Measurements from ENCODE around the gene USP47.

The USP47 gene

GRCh38 chr11:11967669-11968510 is 126.1 kb downstream of the USP47 start:
- DNase-seq (ENCODE audit: low spot score): no peak

DNA sequence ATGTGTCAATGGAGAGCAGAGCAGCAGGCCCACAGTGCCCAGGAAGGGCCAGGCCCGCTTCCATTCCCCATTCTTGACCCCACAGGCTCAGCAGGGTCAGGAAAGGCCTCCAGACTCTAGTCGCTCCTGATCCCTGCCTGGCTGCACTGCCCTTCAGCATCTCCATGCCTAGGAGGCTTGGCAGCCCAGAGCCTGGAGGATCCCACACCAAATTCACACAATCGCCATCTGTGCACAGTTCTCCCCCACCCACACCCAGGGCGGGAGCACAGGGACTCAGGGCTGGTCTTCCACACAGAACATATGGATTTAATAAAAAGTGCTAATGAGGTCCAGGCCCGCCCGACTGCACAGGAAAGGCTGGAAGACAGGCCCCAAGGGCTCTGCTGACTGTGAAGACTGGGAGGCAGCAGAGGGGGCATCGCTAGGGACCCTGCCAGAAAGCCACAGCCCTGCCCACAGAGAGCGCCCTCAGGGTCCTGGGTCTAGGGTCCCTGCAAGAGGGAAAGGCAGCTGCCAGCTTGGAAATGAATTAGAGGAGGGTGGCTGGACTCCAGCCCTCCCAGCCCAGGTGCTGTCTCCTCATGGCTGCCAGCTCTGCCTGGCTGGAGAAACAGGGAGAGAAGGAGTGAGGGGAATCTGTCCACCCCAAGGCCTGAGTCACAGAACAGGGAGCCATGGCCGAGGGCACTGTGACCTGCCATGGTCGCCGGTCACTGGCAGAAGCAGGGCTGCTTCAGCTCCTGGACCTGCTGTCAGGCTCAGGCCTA is 126.9 kb downstream of the USP47 start:
- no peak for DNase-seq (ENCODE audit: low spot score)

DNA sequence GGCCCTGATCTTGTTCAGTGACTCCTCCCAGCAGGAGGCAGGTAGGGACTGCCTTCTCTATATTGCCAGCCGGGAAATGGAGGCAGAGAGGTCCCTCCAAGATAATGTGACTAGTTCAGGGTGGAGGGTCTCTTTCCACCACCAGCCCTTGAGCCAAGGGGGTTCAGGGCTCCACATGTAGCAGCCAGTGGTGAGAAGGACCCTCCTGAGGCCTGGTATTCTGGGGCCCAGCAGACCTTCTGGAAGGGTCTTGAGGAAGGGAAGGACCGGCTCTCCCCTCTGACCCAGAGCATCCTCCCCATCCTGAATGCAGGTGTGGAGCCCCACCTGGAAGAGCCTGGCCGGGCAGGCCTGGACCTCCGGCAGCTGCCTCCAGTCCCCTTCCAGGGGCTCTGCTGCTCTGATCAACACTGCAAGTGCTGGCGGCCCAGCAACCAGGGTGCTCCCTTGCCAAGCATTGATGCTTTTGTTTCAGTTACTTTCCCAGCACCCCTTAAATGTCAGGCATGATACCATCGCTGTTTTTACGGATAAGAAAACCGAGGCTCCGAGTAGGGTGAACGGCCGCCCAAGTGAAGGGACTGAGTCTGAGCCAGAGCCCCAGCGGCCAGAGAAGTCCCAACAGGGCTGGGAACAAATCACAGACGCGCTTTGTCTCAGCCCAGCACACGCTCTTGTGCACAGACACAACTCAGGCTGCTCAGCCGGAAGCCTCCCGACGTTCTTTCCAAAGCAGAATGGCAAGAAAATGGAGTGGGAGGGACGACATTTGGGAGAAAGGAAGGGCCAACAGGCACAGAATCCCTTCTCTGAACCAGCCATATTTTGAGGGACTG is 127.8 kb downstream of the USP47 start:
- DNase-seq (ENCODE audit: low spot score): no peak

DNA sequence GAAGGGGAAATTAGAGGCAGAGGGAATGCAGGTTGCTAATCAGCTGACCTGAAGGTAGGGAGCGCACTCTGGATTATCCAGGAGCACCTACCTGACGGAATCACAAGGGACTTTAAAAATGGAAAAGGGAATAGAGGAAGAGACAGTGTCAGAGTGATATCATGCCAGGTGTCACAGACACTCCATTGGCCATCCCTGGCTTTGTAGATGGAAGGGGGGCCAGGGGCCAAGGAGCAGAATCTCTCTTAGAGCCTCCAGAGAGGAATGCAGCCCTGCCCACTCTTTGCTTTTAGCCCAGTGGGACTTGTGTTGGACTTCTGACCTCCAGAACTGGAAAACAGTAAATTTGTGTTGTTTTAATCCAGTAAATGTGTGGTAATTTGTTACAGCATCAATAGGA is 128.8 kb downstream of the USP47 start:
- no peak for DNase-seq (ENCODE audit: low spot score)

GRCh38 chr11:11971906-11972547 is 130.3 kb downstream of the USP47 start:
- no peak for DNase-seq (ENCODE audit: low spot score)

GRCh38 chr11:11972730-11973341 is 131.1 kb downstream of the USP47 start:
- no peak for DNase-seq (ENCODE audit: low spot score)

- no peak for DNase-seq (ENCODE audit: low spot score)
Observed at GRCh38 chr11:11973361-11973800, 131.6 kb downstream of the USP47 start.

- DNase-seq (ENCODE audit: low spot score): no peak
Observed at GRCh38 chr11:11973866-11974265, 132.1 kb downstream of the USP47 start.

DNA sequence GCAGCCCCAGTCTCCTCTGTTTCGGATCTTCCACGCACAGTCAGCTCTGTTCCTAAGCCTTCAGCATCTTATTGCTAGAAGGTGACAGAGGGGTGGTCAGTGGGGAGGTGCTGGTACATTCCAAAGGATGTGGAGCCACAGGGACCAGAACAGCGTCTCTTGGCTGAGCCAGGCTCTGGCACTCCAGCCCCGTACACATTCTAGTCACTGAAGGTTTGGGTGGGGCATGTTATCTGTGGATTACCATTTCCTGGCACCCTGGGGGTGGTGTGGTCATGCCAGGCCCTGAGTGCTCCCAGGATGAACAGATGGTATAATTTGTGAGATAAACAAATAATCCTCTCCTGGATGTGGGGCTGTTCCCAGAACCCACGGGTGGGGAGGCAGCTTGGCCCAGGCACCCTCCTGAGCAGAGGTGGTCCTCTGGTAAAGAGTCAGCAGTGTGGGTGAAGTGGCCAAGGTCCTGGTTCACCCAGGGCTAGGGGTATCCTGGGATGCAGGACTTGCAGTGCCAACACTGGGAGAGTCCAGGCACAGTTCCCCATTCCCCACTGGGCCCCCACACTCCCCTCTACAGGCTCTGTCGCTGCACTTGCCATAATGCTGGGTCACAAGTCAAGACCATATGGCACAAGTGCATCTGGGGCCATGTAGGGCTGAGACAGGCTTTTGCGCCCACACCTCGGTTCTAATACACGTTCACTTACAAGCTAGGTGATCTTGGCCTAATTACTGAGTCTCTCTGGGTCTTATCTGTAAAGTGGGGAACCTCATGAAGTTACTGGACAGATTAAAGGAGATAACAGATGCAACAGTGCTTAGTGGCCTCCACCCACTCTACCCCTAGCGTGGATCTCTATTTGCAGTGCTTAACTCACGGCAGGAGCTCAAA is 133.7 kb downstream of the USP47 start:
- no peak for DNase-seq (ENCODE audit: low spot score)

DNA sequence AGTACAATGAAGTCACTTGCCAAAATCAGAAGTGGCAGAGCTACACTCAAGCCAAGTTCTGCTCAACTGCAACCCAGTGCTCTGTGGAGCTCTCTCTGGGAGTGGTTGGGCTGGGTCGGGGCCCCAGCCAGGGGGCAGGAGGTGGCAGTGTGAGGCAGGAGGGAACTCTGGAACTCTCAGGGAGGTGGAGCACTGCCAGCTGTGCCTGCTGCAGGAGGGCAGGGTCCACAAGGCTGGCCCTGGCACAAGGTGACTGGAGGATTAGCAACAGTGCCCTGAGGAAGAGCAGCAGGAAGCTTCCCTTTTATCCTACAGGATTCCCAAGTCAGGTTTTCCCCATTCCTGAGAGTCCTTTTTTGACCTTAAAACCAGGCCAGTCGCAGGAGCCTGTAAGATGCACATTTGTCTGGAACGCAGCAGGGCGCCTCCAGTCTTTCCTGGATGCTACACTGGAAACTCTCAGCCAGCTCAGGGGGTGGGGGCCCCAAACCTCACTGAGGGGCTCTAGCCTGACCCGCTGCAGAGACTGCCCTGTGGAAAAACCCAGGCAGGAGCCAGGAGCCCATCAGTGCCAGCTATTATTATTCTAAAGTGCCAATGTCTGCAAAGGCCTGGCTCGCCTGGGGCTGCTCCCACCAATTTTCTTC is 134.8 kb downstream of the USP47 start:
- DNase-seq (ENCODE audit: low spot score): no peak

- DNase-seq (ENCODE audit: low spot score): no peak
Observed at GRCh38 chr11:11977206-11977938, 135.6 kb downstream of the USP47 start.

GRCh38 chr11:11978098-11978637 is 136.4 kb downstream of the USP47 start:
- DNase-seq (ENCODE audit: low spot score): no peak

DNA sequence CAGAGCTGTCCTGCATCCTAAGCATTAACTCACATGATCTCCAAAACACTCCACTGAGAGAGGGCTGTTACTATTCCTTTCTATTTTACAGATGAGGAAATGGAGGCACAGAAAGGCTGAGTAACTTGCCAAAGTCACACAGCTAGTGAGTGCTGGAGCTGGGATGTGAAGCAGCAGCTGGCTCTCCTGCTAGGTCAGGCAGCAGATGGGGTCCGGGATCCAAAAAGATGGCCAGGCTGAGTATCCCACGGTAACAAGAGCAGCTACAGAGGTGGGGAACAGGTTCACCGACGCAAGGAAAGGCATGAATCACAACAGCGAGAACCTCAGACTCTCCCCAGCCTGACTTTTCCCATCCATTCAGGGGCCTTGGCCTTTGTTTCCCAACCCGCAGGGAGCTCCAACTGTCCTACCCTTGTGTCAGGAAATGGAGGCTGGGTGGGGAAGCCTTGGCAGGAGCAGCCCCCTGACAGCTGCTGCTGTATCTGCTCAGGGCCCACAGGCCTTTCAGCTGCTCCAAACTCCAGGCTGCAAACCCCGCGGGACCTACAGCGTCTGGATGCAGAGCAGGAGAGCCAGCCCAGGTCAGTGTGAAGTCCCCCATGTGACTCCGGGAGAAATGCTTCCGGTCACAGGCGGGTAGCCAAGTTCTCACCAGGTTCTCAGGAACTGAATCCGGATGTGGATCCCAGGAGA is 137.2 kb downstream of the USP47 start:
- DNase-seq (ENCODE audit: low spot score): no peak

GRCh38 chr11:11979488-11980117 is 137.8 kb downstream of the USP47 start:
- DNase-seq (ENCODE audit: low spot score): no peak

DNA sequence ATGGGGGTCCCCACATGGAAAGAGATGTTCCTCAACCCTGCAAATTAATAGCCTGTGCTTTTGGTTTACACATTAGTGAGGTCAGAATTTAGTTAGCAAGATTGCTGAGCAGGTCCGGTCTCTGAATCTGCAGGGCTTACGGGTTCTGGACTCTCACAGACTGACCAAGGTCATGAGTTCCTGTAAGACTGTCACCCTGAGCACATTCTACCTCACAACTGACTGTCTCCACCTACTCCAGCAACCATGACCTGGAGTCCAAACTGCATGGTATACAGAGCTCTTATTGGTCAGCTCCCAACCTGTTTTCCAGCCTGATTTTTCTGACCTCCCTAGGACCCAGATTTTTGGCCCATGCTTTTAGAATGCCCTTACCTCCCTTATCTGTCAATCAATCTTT is 138.4 kb downstream of the USP47 start:
- no peak for DNase-seq (ENCODE audit: low spot score)

DNA sequence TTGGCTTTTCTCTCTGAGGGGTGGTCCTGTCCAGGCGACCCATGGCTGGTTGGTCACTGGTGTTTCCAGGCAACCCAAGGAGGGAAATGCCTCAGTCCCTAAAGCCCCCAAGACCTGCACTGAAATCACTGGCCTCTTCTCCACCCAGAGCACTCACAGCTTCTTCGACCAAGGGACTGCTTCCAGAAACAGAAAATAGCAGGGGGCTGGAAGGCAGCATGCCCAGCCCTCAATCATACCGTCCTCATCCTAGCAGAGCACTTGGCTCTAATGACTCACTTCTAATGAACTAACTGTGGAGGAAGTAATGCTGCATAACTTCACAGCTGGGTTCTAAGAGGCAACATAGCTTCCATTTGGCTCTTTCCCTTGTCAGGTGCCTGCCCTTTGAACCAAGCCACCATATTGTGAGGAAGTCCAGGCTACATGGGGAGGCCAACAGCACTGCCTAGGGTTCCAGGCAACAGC is 139.1 kb downstream of the USP47 start:
- DNase-seq (ENCODE audit: low spot score): no peak

- DNase-seq (ENCODE audit: low spot score): no peak
Observed at GRCh38 chr11:11981364-11981763, 139.6 kb downstream of the USP47 start.

GRCh38 chr11:11981840-11982239 is 140.1 kb downstream of the USP47 start:
- DNase-seq (ENCODE audit: low spot score): no peak
